ENCODE results near the gene SIX3.
A peak's percentile ranks its signal among the peaks of the same experiment; 100 is the strongest.

Gene SIX3

DNA sequence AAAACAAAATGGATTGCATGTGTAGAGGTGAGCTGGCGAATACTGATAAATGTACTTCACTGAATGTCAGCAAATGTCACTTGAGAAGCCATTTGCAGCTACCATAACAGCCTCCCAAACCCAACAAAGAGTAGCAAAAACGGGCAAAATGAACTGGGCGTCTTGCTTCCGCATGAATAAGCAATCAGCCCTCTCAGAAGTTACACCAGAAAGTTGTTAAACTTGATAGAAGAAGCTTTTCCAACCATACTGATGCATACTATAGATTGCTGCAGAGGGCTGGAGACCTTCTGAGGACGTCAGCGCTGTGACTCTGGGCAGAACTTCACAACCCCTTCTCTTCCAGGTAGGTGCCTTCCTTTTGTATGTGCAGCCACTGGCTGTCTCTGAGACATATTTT is 18.7 kb upstream of the SIX3 start:
- TF ChIP-seq, protein P1, sequence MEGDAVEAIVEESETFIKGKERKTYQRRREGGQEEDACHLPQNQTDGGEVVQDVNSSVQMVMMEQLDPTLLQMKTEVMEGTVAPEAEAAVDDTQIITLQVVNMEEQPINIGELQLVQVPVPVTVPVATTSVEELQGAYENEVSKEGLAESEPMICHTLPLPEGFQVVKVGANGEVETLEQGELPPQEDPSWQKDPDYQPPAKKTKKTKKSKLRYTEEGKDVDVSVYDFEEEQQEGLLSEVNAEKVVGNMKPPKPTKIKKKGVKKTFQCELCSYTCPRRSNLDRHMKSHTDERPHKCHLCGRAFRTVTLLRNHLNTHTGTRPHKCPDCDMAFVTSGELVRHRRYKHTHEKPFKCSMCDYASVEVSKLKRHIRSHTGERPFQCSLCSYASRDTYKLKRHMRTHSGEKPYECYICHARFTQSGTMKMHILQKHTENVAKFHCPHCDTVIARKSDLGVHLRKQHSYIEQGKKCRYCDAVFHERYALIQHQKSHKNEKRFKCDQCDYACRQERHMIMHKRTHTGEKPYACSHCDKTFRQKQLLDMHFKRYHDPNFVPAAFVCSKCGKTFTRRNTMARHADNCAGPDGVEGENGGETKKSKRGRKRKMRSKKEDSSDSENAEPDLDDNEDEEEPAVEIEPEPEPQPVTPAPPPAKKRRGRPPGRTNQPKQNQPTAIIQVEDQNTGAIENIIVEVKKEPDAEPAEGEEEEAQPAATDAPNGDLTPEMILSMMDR (IDR thresholded peaks at IDR 0.05; ENCODE audit: extremely low read depth, insufficient read depth, missing control alignments): no peak
- DNase-seq (ENCODE audit: low spot score): no peak
- in situ Hi-C loops (cut with MboI; ENCODE audit: low pct_unique_long_range_greater_than_20kb, low sequenced_read_pairs, unreplicated experiment): loop anchor here (25.0 kb wide), 1 partner anchor 435 kb away; no protein-coding TSS in a partner anchor

DNA sequence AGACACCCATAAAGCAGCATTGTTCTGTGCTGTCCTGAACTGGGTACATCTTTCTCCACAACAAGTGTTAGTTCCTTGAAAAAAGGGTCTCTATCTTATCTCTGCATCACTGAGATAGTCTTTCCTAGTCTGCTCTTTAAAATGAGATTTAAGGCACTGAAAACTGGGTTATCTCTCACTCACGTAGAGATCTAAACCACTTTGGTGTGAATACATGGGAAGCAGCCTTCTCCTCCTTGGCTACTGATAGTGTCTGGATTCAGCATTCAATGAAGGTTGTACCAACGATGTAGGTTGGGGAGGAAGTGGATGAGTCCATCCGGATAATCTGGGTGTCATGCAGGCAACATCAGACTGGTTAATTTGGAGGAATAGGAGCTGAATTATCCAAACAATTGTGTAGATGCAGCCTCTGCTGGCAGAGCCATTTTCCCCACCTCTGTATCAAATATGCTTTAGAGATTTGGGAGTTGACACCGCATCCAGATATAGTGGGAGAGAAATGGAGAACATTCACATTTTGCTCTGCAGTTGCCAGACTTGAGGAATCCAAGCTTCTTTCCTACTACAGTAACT is 15.9 kb upstream of the SIX3 start:
- in situ Hi-C loops (cut with MboI; ENCODE audit: low pct_unique_long_range_greater_than_20kb, low sequenced_read_pairs, unreplicated experiment): loop anchor here (25.0 kb wide), 1 partner anchor 838 kb away; no protein-coding TSS in a partner anchor
- no peak for DNase-seq (ENCODE audit: low spot score)
- TF ChIP-seq, protein P1 (IDR thresholded peaks at IDR 0.05; ENCODE audit: extremely low read depth, insufficient read depth, missing control alignments): no peak

DNA sequence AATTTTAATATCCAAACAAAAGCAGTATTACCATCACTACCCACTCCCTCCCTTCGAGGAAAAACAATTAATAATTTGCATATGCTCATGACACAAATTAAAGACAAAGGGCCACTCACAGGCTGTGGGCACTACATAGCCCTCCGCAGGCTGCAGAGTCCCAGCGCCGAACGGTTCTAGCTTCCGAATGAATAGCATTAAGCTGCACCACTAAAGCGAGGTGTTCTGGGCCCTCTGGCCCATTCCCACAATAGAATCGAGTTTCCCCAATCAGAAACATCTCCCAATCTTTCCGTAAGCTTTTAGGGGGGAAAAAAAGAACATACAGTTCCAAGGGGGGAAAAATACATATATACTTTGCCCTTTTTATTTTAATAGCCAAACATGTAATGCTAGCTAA is 14.5 kb upstream of the SIX3 start:
- no peak for DNase-seq (ENCODE audit: low spot score)
- TF ChIP-seq, protein P1 (IDR thresholded peaks at IDR 0.05; ENCODE audit: extremely low read depth, insufficient read depth, missing control alignments): no peak
- in situ Hi-C loops (cut with MboI; ENCODE audit: low pct_unique_long_range_greater_than_20kb, low sequenced_read_pairs, unreplicated experiment): loop anchor here (25.0 kb wide), 1 partner anchor 840 kb away; no protein-coding TSS in a partner anchor

DNA sequence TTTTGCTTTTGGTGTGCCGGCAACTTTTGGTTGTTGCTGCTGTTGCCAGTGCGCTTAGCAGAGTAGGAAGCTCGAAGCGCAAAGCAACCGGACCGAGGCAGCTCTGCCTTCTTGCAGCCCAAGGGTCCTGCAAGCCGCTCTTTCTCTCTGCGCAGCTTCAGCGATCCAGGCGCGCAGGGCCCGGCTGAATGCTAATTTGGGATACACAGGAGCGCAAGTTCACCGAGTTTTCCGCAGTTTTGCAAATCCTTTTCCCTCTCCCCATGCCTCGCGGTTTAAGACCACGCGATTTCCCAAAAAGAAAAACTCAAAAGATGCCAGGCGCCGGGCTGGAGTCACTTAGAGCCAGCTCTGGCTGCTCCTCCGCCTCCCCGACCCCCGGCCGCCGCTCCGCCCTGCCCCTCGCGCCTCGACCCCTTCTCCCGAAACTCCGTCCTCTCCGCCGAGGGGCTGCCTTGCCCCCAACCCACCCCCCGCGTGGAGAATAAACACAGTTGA is 13.5 kb upstream of the SIX3 start:
- in situ Hi-C loops (cut with MboI; ENCODE audit: low pct_unique_long_range_greater_than_20kb, low sequenced_read_pairs, unreplicated experiment): loop anchor here (25.0 kb wide), 1 partner anchor 841 kb away; no protein-coding TSS in a partner anchor
- peak; percentile 17 for DNase-seq (ENCODE audit: low spot score)
- TF ChIP-seq, protein P1 (IDR thresholded peaks at IDR 0.05; ENCODE audit: extremely low read depth, insufficient read depth, missing control alignments): no peak

DNA sequence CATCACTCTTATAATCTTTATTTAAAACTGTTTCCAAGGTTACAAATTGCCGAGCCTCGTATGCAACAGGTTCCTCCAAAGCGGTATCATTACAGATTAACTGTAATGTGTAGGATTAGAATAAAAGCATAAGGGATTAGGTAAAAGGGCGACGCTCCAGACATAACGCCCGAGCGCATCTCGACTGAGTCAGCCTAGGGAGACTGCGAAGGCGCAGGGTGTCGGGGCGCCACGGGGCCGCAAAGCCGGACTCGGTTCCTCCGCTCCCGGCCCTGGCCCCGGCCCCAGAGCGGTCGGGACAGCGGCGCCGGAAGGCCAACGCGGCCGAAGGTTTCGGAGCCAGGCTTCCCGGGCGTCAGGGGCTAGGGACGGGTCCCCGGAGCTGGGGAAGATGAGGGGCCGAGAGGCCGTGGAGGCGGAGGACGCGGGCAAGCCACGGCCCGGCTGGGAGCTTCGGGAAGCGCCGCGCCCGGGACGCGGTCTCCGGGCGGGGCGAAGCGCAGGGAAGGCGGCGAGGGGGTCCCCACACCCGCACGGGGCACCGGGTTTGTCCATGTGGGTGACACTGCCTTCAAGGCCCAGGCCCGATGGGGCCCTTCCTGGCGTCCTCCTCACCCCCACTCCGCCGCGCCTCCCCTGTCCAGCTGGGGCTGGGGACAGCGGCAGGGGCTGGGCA is 12.9 kb upstream of the SIX3 start:
- peak; percentile 40 for DNase-seq (ENCODE audit: low spot score)
- in situ Hi-C loops (cut with MboI; ENCODE audit: low pct_unique_long_range_greater_than_20kb, low sequenced_read_pairs, unreplicated experiment): loop anchor here (25.0 kb wide), 1 partner anchor 841 kb away; no protein-coding TSS in a partner anchor
- TF ChIP-seq, protein P1 (IDR thresholded peaks at IDR 0.05; ENCODE audit: extremely low read depth, insufficient read depth, missing control alignments): no peak

DNA sequence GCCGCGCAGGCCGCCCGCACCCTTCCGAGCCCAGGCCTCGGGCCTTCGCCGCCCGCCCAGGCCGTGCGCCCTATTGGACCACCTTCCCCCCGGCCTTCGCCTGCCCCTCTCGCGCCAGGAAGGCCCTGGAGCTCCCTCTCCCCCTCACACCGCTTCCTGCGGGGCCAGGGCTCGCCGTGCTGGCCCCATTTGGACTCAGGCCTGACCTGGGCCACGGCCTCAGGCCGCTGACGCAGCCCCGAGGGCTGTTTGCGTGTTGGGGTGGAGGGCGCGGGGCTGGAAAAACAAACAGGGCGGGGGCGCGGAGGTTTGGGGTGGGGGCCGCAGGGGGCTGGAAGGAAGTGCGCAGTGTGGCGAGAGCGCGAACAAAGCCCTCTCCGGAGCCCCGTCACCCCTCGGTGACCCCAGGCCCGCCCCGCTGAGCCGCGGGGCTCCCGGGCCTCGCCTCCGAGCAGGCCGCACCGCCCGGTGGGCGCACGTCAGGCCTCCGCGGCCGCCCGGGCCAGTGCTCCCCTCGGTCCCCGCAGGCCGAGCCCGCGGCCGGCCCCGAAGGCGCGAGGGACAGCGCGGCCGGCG is 12.3 kb upstream of the SIX3 start:
- TF ChIP-seq, protein P1 (IDR thresholded peaks at IDR 0.05; ENCODE audit: extremely low read depth, insufficient read depth, missing control alignments): no peak
- peak; percentile 27 for DNase-seq (ENCODE audit: low spot score)

More for the DNA sequence above, 12.3 kb upstream of the SIX3 start:
- in situ Hi-C loops (cut with MboI; ENCODE audit: low pct_unique_long_range_greater_than_20kb, low sequenced_read_pairs, unreplicated experiment): loop anchor here (25.0 kb wide), 1 partner anchor 842 kb away; no protein-coding TSS in a partner anchor
